Loucy (cell line): ENCODE results near the gene BEGAIN.

Source experiments
- CTCF ChIP-seq: fragments of 200-600 bp; sonication (generic); conservative IDR thresholded peaks from 2 replicates; pipeline ENCODE4 v1.5.1; 2014; ENCODE audit warnings: mild to moderate bottlenecking, antibody characterized with exemption, low read length
- EZH2phosphoT487 ChIP-seq: fragments of 200-600 bp; IDR thresholded peaks from 2 replicates; pipeline ENCODE4 v1.6.1; 2018; ENCODE audit warnings: antibody characterized with exemption, mild to moderate bottlenecking, moderate library complexity, borderline replicate concordance

GRCh38 chr14:100568998-100569733 is 18.1 kb downstream of the BEGAIN start:
- TF ChIP-seq CTCF (no peak), EZH2phosphoT487 (no peak)
